HG02678 (cell line): ENCODE data around the gene RFPL3.
"Not testable (repeated sequence)": the region's sequence is repeated elsewhere in the genome, so short reads cannot be mapped to it uniquely, and the experiment has no call there.

Experiments used
- ATAC-seq: cut with Tn5 transposase; IDR thresholded peaks from one replicate; pipeline ENCODE4 v1.9.1; 2021; ENCODE audit warnings: mild to moderate bottlenecking, moderate library complexity; ENCODE audit not compliant: unreplicated experiment

Gene RFPL3

DNA sequence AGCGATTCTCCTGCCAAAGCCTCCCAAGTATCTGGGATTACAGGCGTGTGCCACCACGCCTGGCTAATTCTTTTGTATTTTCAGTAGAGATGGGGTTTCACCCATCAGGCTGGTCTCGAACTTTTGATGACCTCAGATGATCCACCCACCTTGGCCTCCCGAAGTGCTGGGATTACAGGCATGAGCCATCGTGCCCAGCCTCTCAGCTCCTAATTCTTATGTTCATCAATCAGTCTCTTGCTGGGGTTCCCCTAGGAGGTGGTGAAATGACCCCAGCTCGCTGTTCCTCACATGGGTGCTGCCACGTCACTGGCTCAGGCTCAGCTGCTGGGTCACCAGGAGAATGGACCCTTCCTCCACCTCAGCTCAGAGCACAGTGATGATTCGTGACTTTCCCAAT lies at the start of gene RFPL3:
Gene RFPL3 (plus strand): TSS at position 301 of the 400 bp plus-strand sequence. CDS start 205 bp downstream, outside the sequence.
- not testable (repeated sequence) for ATAC-seq

- no peak for ATAC-seq
Measured at GRCh38 chr22:32308191-32308590, 49.5 kb upstream of the RFPL3 start.

DNA sequence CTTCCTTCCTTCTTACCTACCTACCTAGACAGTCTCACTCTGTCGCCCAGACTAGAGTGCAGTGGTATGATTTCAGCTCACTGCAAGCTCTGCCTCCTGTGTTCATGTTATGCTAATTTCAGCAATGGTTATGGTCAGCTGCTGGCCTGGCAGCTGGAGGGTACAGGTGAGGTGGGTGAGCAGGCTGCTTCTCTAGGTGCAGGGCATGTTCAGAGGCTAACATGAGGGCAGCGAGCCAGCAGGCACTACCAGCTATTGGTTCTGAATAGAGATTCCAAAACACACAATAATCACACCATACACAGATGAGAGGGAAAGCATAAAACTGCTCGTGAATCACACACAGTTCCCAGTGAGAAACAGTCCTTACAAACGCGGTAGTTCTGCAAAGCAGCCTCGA lies 48.7 kb upstream of the RFPL3 start:
- no peak for ATAC-seq

DNA sequence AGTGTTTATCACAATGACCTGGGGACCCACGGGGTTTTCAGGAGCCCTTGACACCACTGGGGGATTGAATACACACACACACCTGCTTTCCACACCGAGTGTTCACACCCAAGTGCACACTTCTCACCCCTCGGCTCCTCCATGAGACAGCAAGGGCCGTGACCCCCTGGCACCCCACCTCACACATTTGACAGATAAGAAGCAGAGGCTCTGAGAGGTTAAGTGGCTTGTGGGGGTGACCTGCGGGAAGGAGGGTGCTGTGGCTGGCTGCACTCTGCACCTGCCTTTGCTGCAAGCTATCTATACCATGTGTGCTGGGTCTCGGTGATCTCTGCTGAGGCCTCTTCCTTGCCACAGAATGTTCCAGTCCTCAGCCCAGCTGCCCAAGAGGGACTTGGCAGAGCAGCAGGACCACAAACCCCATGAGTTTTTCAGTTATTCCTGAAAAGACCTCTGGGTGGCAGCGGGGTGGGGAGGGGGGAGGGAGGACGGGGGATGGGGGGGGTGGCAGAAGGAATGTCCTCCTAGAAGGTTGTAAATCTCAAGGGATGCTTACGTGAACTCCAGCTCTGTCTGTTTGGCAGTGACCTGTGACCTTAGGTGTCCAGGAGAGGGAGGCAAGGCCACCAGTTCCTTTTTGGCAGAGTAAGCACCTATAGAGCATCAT lies 47.9 kb upstream of the RFPL3 start:
- no peak for ATAC-seq

DNA sequence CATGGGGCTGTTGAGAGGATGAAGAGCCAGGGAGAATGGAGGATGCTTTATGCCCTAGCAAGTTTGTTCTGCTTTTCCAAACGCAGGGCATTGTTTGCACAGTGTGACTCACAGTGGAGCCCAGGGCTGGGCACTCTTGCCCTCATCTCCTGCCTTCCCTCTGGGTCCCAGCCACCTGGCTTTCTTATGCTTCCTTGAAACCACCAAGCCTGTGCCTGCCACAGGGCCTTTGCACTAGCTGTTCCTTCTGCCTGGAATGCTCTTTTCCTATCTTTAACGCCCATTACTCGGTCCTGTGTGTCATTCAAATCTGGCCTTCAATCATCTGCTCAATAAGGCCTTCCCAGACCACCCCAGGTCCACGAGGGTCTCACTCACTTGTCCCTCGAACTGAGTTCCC lies 46.9 kb upstream of the RFPL3 start:
- no peak for ATAC-seq

DNA sequence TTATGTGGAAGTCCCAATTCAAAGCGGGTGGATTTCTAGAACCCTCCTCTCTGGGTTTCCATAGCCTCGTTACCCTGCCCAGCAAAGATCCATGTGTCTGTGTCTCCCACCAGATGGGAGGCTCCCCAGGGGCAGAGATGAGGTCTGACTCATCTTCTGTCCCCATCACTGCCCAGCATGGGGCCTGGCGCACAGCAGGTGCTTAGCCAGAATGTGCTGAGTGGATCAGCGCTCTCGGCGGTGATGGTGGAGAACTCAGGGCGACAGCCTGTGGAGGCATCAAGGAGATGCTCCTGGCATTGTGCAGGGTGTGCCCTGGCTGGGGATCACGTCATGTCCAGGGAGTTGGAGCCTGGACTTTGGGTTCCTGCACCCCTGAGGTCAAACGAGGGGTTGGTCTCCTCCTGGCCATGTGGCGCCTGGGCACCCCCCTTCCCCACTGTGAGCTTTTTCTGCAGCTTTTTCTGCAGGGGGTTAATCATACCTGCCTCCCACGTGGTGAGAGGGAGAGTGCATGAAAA lies 46.1 kb upstream of the RFPL3 start:
- ATAC-seq: no peak

GRCh38 chr22:32312748-32313147 lies 44.9 kb upstream of the RFPL3 start:
- ATAC-seq: no peak

DNA sequence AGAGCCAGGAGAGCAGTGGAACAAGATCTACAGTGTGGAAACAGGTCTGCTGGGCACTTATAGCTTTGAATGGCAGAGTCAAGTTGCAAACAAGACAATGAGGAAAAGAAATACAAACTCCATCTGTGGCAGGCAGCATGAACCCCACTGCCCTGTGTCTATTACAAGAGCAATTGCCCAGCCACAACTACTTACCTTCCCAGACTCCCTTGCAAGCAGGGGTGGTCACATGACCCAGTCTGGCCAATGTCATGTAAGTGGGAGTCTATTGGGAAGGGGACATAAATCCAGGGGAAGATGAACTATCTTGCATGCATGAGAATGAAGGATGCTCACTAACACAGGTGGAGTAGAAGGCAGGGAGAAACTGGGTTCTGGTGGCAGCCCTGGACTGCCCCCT lies 44.1 kb upstream of the RFPL3 start:
- no peak for ATAC-seq

GRCh38 chr22:32317524-32317923 lies 40.1 kb upstream of the RFPL3 start:
- no peak for ATAC-seq

DNA sequence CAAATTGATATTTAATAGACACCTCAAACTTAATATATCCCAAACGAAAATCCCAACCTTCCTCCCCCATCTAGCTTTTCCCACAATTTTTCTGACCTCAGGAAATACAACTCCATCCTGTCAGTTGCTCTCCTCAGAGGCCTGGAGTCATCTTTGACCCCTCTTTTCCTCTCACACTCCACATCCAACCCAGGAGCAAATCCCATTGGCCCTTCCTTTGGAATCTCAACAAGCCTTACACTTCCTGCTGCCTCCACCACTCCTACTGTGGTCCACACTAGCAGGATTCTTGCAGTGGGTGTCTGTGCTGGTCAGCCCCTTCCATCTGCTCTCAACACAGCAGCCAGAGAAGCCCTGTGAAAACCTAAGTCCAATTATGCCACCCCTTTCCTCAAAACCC lies 39.3 kb upstream of the RFPL3 start:
- ATAC-seq: no peak

- no peak for ATAC-seq
Measured at GRCh38 chr22:32319861-32320406, 37.7 kb upstream of the RFPL3 start.

DNA sequence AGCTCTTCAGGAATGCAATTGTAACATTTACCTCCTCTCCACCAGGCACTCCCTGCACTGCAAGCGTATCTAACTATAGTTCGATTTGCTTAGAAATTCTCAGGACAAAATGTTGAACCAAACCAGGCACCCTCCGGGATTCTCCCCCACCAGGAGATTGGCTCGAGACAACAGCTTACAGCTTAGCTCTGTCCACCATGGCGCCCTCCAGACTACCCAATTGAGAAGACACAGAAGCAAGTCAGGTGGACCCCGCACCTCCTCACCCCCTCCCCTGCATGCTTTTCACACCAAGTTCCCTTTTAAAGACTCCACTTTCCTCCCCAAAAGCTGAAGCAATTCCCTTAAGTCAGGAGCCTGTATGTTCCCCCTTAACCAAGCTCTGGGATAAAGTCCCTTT lies 34.7 kb upstream of the RFPL3 start:
- no peak for ATAC-seq

DNA sequence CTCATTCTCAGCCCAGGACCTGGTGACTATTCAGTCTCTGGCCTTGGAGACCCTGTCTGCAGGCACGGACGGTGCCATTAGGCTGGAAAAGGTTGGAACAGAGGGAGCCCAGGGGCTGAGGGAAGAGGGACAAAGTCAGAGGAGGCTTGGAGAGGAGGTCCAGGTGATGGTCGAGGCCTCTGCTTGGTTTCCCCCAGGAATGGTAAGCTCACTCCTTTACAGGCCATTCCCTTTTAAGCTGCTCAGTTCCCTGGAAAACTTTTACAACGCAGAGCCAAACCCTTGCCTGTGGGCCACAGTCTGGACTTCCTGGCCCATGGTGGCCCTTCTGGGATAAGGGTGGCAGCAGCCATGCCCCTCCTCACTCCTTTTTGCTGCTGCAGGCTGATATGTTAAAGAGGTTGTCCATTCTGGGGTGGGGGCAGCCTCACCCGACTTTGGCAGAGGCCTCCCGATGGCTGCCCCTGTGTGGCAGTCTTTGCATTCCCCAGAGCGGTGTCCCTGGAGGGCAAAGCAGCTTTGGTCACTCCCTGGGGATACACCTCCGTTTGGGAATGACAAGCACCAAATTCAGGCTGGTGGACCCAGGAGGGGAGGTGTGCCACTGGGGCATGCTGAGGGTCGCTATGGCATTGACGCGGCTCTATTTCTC lies 34.0 kb upstream of the RFPL3 start:
- no peak for ATAC-seq

DNA sequence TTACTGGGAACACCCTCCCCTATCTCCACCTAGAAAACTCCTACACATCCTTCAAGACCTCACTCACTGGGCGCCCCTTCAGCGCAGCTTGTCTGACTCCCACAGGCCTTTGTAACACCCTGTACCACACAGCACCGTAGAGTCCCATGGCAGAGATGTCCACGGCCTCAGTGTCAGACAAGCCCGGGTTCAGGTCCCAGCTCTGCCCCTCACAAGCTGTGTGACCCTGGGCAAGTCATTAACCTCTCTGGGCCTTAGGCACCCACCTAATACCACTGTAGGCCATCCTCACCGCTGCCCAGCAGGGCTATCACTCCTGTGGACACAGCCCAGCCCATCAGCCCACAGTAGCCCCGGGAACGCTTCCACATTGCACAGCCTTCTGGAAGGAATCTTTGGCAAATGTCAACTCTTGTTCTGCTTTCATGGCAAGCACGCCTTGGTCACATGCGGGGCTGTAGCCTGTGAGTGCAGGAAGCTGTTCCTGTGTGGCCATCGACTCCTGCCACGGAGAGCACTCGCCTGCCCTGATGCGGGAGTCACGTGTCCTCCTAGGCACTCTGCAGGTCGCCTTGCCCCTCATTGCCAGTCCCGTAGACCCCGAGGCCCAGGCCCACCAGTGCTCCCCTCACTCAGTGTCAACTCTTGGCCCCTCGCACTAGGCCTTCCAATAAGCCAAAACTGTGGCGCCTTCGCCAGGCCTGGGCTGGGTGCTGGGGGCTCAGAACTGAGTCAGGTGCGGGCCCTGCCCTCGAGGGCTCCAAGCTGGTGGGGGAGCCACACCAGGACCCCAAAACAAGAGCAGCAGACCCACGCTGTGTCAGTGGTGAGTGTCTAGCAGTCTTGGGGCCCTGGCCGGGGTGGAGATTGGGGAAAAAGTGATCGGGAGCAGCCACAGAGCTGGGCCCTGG lies 32.9 kb upstream of the RFPL3 start:
- ATAC-seq: no peak

DNA sequence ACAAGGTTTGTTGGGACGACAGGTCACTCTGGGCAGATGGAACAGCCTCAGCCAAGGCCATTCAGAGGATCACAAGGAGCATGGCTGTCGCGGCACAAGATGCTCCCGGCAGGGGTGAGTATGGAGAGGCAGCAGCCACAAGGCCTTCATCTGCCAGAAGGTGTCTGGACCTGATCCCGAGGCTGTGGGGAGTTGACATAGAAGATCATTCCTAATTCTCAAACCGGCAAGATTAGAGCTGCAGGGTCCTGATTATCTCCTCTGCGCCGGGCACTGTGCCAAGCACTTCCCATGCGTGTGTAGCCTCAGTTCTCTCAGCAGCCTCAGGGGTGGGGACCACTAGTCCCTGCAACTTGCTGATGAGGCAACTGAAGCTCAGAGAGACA lies 32.3 kb upstream of the RFPL3 start:
- no peak for ATAC-seq

DNA sequence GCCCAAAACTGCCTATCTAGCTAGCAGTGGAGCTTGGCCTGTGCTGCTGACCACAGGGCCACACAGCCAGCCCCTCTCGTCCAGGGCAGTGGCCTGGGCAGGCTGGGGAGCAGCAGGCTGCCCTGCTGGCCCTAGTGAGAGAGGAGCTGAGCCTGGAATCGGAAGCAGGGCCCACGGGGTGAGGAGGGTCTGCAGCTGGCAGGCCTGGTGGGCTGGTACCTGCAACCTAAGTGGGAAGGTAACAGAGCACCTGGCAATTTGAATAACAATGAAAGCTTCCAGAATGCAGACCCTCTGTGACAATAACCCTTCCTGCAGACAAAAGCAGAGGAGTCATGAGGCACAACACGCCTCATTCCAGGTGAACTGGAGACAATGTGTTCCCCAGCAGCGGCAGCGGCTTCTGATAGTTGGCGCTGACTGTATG lies 31.8 kb upstream of the RFPL3 start:
- no peak for ATAC-seq

- ATAC-seq: no peak
Measured at GRCh38 chr22:32326647-32327046, 31.0 kb upstream of the RFPL3 start.

DNA sequence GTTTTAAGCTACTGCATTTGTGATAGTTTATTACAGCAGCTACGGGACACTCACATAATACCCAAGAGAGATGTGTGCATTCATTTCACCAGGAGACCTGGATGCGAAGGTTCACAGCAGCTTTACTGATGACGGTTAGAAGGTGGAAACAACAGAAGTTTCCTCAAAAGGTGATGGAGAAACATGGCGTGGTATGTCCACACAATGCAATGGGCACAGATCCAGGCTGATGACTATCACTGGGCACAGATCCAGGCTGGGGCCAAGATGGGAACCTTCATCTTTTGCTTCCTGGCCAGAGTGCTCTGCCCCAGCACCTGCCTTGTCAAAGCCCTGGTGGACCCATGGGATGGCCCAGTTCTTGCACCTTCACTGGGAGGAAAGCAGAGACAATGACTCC lies 30.6 kb upstream of the RFPL3 start:
- ATAC-seq: no peak

DNA sequence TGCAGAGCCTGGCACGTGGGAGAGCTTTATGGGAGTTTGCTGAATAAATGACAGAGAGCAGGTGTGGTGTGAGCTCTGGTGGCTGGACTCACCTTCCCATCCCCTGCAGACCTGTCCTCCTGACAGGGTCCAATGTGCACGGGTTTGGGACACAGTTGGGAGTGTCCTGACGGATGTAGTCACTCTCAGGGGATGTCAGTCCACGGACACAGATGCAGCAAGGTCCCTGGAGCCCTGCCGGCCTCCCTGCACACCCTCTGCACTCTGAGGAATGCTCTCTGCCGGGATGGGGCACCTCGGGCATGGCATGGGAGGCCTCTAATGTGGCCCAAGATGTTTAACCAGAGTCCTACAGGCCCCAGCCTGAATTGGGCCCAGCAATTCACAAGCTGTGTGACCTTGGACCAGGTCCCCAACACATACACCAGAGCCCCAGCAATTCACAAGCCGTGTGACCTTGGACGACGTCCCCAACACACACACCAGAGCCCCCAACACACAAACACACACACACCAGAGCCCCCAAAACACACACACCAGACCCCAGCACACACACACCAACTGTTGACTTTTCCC lies 30.0 kb upstream of the RFPL3 start:
- ATAC-seq: no peak

DNA sequence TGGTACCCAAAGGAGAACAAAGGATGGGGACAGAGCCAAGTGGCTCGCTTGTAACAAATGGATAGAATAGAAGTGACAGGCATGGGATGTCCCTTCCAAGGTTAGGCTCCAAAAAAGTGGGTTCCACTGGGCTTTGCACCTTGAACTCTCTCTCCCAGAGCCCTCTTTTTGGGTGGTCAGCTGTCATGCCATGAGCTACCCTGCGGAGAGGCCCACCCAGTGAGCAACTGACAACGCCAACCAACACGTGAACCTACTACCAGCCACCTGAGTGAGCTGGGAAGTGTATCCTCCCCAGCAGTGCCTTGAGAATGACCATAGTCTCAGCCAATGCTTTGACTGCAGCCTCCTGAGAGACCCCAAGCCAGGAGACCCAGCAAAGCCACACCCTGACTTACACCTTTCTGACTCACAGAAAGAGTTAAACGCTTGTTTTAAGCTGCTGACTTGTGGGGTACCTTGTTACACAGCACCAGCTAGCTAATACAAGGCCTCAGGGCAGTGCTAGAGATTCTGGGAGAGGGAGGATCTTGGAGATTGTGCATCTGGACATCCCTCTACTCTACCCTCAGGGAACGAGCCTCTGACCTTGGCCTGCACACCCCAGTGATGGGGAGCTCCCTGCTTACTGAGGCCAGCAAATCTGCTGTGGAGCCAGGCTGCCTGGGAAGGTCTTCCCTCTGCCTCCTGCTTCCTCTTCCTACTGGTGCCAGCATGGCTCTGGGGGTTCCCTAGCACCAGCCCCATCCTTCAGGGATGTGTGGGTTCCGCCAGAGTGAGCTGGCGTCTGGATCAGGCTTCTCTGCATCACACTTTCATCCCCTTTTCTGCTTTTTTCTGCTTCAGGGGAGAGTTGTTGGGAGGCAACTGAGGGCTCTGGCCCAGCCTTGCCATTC lies 29.1 kb upstream of the RFPL3 start:
- ATAC-seq: no peak
